ENCODE results near the gene P2RX3. TPM values are rescaled to one million over a fixed set of nuclear protein-coding genes. Genes with fewer than 3 reads are reported as not detected.

The P2RX3 gene
- total and polyA plus RNA-seq, 2 of the 8 experiments (the other 6 are each of a cell fraction or from before 2014, with no cell fraction given) = 0.45 to 0.47 TPM

GRCh38 chr11:57335343-57336110, 2.6 kb upstream of the P2RX3 start, which contains the start of gene SSRP1 (continued):
- TF ChIP-seq POLR2A (IDR thresholded peaks at IDR 0.05; ENCODE audit: control extremely low read depth in 1 of 2, low read depth in 2 of 2, low read length in 2 of 2) = peak in 1 of 2 experiments; percentile 57; a peak in 1 of 3 replicates
- TF ChIP-seq KDM1A (IDR thresholded peaks at IDR 0.05; ENCODE audit: borderline replicate concordance, low read length) = no peak
- TF ChIP-seq BACH1 (IDR thresholded peaks at IDR 0.05; ENCODE audit: low read length) = no peak
- peak; percentile 89 for TF ChIP-seq TAF1 (IDR thresholded peaks at IDR 0.05; ENCODE audit: low read depth, low read length)
- TF ChIP-seq SP1 (IDR thresholded peaks at IDR 0.05; ENCODE audit: low read depth, low read length) = no peak
- TF ChIP-seq RFX5 (IDR thresholded peaks at IDR 0.05; ENCODE audit: borderline replicate concordance, low read depth, low read length) = no peak
- TF ChIP-seq KDM5A (IDR thresholded peaks at IDR 0.05; ENCODE audit: low read length) = no peak
- TF ChIP-seq POU5F1 (IDR thresholded peaks at IDR 0.05; ENCODE audit: low read depth, low read length) = no peak
- TF ChIP-seq BRCA1 (IDR thresholded peaks at IDR 0.05; ENCODE audit: low read depth, low read length) = no peak
- peak; percentile 66 for TF ChIP-seq ASH2L (IDR thresholded peaks at IDR 0.05; ENCODE audit: low read length)
- TF ChIP-seq ATF3 (IDR thresholded peaks at IDR 0.05; ENCODE audit: insufficient read depth, low read depth, low read length) = no peak
- no peak for TF ChIP-seq ZNF274 (IDR thresholded peaks at IDR 0.05; ENCODE audit: borderline replicate concordance, extremely low read depth, low read length)
- TF ChIP-seq CEBPB (IDR thresholded peaks at IDR 0.05; ENCODE audit: low read depth, low read length) = no peak
- no peak for TF ChIP-seq RXRA (IDR thresholded peaks at IDR 0.05; ENCODE audit: insufficient read depth, low read depth, low read length)
- no peak; a peak in 1 of 4 replicates for TF ChIP-seq HDAC2 (IDR thresholded peaks at IDR 0.05; ENCODE audit: borderline replicate concordance in 1 of 2, low read depth in 2 of 2, low read length in 2 of 2)
- TF ChIP-seq SUZ12 (IDR thresholded peaks at IDR 0.05; ENCODE audit: low read length) = no peak
- TF ChIP-seq CBX5 (IDR thresholded peaks at IDR 0.05; ENCODE audit: low read depth, low read length) = no peak
- TF ChIP-seq E2F6 (IDR thresholded peaks at IDR 0.05) = no peak
- peak; percentile 88 for TF ChIP-seq EGR1 (IDR thresholded peaks at IDR 0.05; ENCODE audit: borderline replicate concordance, low read depth, low read length)
- no peak for TF ChIP-seq FOSL1 (IDR thresholded peaks at IDR 0.05; ENCODE audit: insufficient read depth, low read depth, low read length)
- no peak for TF ChIP-seq EZH2 (IDR thresholded peaks at IDR 0.05; ENCODE audit: low read depth, low read length, severe bottlenecking)
- peak; percentile 65 to 79; a peak in 1 of 4 replicates for TF ChIP-seq SIN3A (conservative IDR thresholded peaks at IDR 0.05 in 1 of 2, IDR thresholded peaks at IDR 0.05 in 1 of 2; ENCODE audit: low read depth in 1 of 2, low read length in 2 of 2)
- TF ChIP-seq HDAC6 (IDR thresholded peaks at IDR 0.05; ENCODE audit: low read depth, low read length) = no peak
- no peak for TF ChIP-seq SIRT6 (IDR thresholded peaks at IDR 0.05; ENCODE audit: low read length)

Data from H1 (cell line).